HG03378 (cell line): ENCODE data around the gene SRGAP2C.
"Not testable (repeated sequence)": the region's sequence is repeated elsewhere in the genome, so short reads cannot be mapped to it uniquely, and the experiment has no call there.

Source experiments
- ATAC-seq: cut with Tn5 transposase; IDR thresholded peaks from one replicate; pipeline ENCODE4 v1.9.1; 2021; ENCODE audit warnings: mild to moderate bottlenecking, moderate library complexity; ENCODE audit not compliant: unreplicated experiment

Gene SRGAP2C

GRCh38 chr1:121184290-121185127 is at the start of gene SRGAP2C, which contains the start of gene FAM72B:
Gene SRGAP2C (plus strand): TSS chr1:121184975. CDS start chr1:121187447, 2,472 bp downstream.
Gene FAM72B (minus strand): TSS chr1:121184340. CDS start chr1:121183489, 851 bp downstream.
- peak; percentile 92 for ATAC-seq

DNA sequence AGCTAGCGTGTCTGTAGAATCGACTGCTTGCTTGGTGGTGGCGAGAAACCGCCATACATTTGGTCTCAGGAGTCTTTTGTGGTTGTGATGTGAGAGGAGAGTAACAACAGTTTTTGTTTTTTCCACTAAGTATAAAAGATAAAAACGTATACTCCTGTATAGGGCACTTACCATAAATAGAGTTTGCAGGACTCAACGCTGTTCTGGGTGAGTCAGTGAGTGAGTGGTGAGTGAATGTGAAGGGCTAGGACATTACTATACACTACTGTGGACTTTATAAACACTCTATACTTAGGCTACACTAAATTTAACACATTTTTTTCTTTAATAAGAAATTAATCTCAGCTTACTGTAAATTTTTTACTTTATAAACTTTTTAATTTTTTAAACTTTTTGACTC is 44.4 kb upstream of the SRGAP2C start:
- not testable (repeated sequence) for ATAC-seq

- ATAC-seq = not testable (repeated sequence)
Observed at GRCh38 chr1:121148489-121149190, 36.1 kb upstream of the SRGAP2C start.

DNA sequence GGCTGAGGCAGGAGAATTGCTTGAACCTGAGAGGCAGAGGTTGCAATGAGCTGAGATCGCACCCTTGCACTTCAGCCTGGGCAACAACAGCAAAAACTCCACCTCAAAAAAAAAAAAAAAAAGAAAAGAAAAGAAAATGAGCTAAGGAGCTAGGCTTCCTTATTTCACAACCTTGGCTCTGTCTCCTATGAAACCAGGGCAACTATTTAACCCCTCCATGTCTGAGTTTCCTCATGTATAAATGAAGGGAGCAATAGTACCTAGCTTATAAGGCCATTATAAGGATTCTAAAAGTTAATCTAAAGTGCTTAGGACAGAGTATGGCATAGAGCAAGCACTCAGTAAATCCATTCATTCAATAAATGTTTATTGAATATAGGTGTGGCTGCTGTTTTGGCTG is 33.5 kb upstream of the SRGAP2C start:
- not testable (repeated sequence) for ATAC-seq

GRCh38 chr1:121152788-121153187 is 32.0 kb upstream of the SRGAP2C start:
- not testable (repeated sequence) for ATAC-seq

DNA sequence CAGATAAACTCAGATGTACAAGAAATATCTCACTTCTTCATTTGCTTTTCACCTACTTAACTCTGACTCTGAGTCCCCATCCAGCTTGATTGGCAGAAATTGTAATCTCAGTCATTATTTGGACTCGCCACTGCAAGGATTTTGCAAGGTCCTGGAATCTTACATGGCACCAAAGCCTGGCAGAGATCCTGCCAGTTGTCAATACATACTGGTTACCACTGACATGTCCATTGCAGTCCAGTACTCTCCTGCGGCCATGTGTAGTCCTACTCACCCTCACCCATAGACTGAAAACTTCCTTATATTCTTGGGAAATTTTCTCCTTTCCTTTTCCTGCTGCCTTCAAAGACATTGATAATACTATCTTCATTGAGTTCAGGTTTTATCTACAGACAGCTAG is 30.0 kb upstream of the SRGAP2C start:
- not testable (repeated sequence) for ATAC-seq

- ATAC-seq = not testable (repeated sequence)
Observed at GRCh38 chr1:121155671-121156358, 29.0 kb upstream of the SRGAP2C start.

GRCh38 chr1:121156958-121157603 is 27.7 kb upstream of the SRGAP2C start:
- ATAC-seq = not testable (repeated sequence)

- ATAC-seq = not testable (repeated sequence)
Observed at GRCh38 chr1:121157609-121158008, 27.2 kb upstream of the SRGAP2C start.

GRCh38 chr1:121160118-121160517 is 24.7 kb upstream of the SRGAP2C start:
- not testable (repeated sequence) for ATAC-seq

DNA sequence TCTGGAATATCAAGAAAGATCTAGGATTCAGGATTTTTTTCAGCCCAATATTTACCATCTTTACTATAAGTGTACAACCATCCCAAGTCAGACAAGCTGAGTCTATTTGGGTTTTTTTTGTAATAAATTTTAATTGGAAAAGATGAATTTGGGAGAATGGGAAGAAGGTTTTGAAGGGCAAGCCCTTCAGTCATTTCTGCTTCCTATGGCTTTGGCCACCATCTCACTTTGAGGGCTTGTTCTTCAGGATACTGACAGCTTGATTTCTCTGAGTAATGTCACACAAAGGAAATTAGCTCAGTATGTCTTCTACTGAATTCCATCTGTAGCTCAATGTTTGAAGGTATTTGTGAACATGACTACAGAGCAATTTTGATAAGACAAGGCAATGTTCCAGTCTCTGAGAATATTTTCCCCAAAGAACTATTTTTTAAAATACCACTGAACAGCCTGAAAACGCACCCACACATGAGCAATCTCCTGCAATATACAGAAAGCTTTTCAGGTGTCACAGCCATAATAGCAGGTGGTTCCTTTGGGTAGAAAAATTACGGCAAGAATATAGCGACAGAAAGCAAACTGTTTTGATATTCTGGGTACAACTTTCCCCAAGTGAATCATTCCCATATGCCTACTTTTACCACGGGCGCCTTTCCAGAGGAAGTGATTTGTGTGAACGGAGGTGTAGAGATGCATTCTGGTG is 23.4 kb upstream of the SRGAP2C start:
- ATAC-seq = not testable (repeated sequence)

DNA sequence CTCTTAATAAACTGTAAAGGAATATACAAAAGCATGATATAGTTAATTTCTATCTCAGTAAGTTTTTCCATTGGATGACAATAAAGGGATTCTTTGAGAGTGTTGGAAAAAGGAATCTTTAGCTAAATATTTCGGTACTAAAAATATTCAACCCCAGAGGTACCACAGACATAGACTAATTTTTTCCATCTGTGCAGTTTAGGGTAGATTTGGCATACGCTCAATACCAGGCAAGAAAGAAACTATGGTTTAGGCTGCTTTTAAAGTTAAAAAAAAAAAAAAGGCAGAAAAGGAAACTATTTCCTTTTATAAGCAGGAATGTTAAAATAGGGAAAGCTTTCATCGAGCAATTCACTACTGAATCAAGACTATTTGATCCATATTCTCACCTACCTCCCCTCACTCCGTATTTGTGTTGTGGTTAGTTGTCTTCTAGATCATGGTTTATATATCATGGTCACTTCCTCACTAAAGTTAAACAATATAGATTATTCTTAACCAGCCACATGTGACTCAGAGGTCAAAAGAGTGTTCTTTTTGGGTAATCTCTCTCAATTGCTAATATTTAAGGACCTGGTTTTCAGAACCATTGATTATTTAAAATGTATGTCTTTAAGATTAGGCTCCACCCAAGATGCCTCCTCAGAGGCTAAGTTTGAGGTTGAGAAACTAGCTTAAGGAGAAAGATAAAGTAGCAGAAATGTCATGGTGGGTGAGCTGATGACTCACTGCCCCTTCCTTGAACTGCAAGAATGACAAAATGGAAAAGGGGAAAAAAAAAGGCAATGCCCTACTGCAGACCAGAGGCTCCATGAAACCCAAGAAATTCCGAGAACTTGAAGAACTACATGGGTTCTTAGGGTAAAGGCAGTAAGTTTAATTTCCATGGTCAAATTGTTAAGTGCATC is 20.7 kb upstream of the SRGAP2C start:
- peak; percentile 77 for ATAC-seq

- ATAC-seq = not testable (repeated sequence)
Observed at GRCh38 chr1:121165296-121165695, 19.5 kb upstream of the SRGAP2C start.

DNA sequence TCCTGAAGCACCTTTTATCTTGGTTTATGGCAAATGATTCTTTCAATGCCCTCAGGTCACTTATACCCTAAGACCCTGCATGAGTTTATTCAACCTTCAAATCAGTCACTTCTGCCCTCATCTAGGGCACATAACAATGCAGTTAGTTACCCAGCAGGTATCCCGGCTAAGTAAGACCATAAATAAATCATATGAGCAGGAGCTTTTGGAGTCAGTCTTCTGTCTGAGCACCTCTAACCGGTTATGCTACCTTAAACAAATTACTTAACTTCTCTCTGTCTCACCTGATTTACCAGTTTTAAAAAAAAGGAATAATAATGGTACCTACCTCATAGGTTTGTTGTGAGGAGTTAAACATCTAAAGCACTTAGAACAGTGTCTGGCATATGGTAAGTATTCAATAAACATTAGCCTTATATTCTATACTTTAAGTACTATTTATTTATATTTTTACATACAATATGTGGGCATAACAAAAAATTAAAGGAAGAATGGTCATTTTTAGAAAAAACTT is 17.5 kb upstream of the SRGAP2C start:
- ATAC-seq = not testable (repeated sequence)

- not testable (repeated sequence) for ATAC-seq
Observed at GRCh38 chr1:121168152-121168668, 16.6 kb upstream of the SRGAP2C start.

DNA sequence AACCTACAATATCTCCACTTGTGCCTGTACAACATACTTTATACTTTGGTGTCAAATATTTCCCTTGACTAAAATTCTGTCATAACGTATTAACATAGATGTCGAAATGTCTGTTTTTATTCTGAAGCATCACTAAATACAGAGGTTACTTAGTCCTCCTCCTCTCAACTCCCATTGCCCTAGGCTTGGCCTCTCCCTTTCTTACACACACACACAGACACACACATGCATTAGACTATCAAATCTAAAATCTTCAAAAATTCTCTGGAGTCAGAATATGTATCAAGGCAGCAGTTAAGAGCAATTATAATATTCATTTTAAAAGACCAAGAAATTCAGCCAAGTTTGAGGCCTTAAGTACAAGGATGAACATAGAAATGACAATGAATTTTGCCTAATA is 8.1 kb upstream of the SRGAP2C start:
- ATAC-seq = not testable (repeated sequence)

DNA sequence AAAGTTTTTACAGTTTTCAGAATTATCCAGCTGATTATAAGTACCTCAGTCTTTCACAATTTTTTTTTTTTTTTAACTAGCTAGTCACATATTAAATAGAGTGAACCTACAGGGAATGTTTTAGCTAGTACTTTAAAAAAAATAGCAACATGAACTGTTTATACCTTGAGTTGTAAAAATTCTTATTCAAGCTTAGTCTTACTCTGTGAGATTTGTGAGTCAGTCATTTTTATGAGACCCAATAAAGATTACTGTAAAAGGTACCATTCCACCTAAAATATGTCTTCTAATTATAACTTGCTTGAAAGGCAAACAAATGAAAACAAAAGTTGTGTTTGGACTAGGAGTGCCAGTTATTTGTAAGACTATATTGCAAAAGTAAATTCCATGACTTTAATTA is 6.6 kb upstream of the SRGAP2C start:
- ATAC-seq = not testable (repeated sequence)

GRCh38 chr1:121183867-121184266 is 908 bp upstream of the SRGAP2C start:
- ATAC-seq = not testable (repeated sequence)
